GM12872 (cell line): Measurements from ENCODE around the gene COX14.

Source experiments
- TF ChIP-seq, protein P1 (sequence below): IDR thresholded peaks from 3 replicates; pipeline ENCODE4 v1.5.1; 2011; ENCODE audit warnings: low read depth, mild to moderate bottlenecking, low read length, moderate library complexity; ENCODE audit not compliant: insufficient read depth

The COX14 gene

DNA sequence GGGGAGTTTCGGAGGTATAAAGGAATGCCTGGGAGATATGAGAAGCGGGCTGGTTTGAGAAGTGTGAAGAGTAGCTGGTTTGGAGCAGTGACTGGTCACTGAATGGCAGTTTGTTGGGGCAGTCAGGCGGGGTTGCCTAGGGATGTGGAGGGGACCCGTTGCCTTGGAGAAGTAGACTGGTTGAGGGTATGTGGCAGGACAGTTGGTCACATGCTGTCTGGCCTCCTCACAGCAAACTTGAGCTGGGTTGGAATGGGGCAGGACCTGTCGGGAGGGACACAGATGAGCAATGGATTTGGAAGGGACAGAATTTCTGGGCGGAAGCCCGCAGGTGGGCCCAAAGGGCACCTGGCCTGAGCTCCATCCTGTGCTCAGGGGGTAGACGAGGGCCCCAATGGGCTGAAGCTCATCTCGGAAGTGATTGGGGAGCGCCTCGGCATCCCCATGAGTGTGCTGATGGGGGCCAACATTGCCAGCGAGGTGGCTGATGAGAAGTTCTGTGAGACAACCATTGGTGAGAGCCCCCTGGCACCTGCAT, 6.1 kb upstream of the COX14 start:
- TF ChIP-seq, protein P1, sequence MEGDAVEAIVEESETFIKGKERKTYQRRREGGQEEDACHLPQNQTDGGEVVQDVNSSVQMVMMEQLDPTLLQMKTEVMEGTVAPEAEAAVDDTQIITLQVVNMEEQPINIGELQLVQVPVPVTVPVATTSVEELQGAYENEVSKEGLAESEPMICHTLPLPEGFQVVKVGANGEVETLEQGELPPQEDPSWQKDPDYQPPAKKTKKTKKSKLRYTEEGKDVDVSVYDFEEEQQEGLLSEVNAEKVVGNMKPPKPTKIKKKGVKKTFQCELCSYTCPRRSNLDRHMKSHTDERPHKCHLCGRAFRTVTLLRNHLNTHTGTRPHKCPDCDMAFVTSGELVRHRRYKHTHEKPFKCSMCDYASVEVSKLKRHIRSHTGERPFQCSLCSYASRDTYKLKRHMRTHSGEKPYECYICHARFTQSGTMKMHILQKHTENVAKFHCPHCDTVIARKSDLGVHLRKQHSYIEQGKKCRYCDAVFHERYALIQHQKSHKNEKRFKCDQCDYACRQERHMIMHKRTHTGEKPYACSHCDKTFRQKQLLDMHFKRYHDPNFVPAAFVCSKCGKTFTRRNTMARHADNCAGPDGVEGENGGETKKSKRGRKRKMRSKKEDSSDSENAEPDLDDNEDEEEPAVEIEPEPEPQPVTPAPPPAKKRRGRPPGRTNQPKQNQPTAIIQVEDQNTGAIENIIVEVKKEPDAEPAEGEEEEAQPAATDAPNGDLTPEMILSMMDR = no peak

DNA sequence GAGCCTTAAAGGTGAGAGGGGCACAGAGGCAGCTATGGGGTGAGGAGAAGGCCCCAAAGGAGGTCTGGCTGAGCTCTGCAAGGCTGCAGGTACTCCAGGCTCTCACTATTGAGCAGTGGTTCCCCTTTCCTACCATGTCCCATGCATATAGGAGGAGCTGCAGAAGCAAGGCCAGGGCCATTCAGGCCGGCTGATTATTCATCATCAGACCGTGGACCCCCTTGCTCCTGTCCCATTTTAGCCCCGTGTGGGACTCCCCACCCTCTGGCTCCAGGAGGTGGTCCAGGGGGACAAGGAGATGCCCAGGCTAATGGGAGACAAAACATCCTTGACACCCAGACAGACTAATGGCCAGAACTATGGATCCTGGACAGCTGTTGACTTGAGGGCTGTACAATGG, 5.1 kb upstream of the COX14 start:
- TF ChIP-seq, protein P1 = no peak

DNA sequence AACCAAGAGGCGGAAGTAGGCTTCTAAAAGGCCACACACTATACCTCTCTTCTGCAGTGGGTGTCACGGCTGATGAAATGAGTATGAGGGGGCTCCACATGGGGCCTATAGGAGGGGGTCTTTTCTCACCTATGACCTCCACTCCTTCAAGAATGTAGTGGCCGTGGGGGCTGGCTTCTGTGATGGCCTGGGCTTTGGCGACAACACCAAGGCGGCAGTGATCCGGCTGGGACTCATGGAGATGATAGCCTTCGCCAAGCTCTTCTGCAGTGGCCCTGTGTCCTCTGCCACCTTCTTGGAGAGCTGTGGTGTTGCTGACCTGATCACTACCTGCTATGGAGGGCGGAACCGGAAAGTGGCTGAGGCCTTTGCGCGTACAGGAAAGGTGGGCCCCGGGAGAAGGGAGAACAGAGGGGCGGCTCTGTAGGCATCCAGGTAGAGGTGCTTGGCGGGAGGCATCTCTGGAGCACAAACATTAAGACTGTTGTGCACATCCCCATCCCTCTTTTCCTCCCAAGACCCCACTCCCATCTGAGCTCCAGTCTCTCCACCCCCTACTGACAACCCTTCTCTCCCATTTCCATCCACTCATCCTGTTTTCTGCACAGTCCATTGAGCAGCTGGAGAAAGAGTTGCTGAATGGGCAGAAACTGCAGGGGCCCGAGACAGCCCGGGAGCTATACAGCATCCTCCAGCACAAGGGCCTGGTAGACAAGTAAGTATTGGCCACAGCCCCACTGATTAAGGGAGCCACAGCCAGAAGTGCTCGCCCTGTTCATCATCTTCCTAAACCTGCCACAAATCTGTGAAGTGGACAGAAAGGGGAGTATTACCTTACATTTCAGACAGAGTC, 4.4 kb upstream of the COX14 start:
- TF ChIP-seq, protein P1 = no peak

DNA sequence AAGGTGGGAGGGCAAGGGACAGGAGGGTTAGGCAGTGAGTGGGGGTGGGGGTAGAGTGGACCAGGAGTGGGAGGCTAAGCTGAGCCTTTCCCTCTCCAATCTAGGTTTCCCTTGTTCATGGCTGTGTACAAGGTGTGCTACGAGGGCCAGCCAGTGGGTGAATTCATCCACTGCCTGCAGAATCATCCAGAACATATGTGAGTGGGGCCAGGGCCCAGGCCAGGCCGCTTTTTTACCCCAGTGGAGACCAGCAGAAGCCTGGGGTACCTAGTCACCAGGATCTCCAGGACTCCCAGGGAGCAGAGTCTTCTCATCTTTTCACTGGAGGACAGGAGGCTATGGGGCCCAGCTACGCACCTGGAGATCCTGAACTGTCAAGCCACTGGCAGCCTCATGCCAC, 2.7 kb upstream of the COX14 start:
- TF ChIP-seq, protein P1 = no peak

- TF ChIP-seq, protein P1 = no peak
These were observed 1.8 kb upstream of the COX14 start for GRCh38 chr12:50110127-50110761.

DNA sequence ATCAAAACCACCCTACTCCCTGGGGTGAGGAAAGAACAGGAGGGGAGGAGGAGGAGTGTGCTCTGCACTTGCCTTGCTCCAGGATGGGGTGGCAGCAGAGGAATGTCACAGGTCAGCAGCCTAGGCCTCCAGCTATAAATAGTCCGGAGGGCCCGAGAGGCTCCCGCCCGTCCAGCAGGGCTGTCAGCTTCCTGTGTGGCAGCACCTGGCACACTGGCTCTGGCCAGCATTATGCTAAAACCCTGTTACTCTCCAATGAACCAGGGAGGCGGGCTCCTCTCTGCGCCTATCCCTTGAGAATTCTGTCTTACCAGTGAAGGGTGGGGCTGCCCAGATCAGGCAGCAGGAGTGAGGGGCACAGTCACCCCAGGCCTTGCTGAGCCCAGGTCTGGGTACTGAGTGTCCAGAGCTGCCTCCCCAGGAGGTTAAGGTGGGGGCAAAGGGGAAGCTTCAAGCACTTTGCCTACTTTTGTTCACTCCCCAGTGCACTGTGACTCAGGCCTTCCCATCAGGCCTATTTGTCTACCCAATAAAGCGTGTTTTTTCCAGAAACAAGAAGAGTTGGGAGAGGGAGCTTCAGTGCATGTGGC, 1.2 kb upstream of the COX14 start:
- TF ChIP-seq, protein P1 = no peak; the same call in 2 of the 3 replicates

- TF ChIP-seq, protein P1 = no peak
These were observed 692 bp upstream of the COX14 start for GRCh38 chr12:50111395-50111692.
